Measurements from ENCODE around the gene HOXD3. TPM values are rescaled to one million over a fixed set of nuclear protein-coding genes. Genes with fewer than 3 reads are reported as not detected.

HOXD3 gene
- not detected for total RNA-seq

DNA sequence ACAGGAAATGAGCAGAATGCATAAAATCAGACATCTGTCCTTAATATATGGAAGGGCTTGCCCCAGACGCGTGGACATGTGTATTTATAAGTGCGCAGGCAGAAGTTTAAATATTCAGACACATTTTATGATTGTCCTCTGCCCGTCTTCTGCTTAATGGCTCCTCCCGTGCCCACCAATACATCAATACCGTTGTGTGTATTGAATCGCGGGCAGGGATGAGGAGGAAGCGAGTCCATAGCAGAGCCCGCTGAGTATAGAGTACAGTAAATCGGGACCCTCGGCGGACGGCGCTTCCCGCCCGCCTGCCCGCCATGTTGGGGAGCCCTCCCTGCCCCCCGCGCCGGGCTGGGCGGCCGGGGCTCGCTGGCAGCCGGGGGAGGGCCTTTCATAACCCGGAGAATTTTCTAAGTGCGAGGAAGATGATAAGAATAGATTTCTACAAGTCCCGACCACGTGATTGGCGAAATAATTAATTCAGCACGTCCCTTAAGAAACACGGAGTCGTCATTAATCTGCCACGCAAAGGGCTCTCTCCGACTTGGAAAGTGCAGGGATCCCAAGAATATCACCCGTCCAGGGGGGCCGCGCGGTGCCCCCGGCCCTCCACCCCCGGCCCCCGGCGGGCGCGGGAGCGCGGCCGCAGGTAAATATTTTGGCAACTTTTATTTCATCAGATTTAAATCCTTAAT lies at the start of gene HOXD3:
HOXD3 (plus strand) TSS at position 501 of the 692 bp plus-strand sequence. CDS start 11,808 bp downstream, outside the sequence.
- Mint-ChIP-seq H3K4me3 (no peak within 1 kb of the TSS), H3K36me3 (ENCODE audit: low read depth) (peaks cover 6% of the 10 kb centered on the region), H3K27me3 (peaks cover 53% of the 10 kb centered on the region), H3K9me3 (no peaks in the 10 kb centered on the region), H3K4me1 (peaks cover 4% of the 10 kb centered on the region), H3K27ac (no peak within 1 kb of the TSS)
- no peak for ATAC-seq (replicated peaks)

DNA sequence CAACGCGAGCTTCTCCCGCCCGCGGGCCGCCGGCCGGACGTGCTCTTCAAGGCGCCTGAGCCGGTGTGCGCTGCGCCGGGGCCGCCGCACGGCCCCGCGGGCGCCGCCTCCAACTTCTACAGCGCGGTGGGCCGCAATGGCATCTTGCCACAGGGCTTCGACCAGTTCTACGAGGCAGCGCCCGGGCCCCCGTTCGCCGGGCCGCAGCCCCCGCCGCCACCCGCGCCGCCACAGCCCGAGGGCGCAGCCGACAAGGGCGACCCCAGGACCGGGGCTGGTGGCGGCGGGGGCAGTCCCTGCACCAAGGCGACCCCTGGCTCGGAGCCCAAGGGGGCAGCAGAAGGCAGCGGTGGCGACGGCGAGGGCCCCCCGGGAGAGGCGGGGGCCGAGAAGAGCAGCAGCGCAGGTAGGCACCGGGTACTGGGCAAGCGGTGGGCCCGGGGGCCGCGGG lies 49.4 kb upstream of the HOXD3 start:
- peaks cover 15% of the 10 kb centered on the region for H3K4me1 Mint-ChIP-seq
- H3K4me3 Mint-ChIP-seq, result no peak overlapping the region
- H3K27ac Mint-ChIP-seq, result no peak overlapping the region
- ATAC-seq (replicated peaks), result no peak
- no peaks in the 10 kb centered on the region for H3K9me3 Mint-ChIP-seq
- H3K27me3 Mint-ChIP-seq, result peaks cover 69% of the 10 kb centered on the region
- peaks cover 26% of the 10 kb centered on the region for H3K36me3 Mint-ChIP-seq (ENCODE audit: low read depth)

DNA sequence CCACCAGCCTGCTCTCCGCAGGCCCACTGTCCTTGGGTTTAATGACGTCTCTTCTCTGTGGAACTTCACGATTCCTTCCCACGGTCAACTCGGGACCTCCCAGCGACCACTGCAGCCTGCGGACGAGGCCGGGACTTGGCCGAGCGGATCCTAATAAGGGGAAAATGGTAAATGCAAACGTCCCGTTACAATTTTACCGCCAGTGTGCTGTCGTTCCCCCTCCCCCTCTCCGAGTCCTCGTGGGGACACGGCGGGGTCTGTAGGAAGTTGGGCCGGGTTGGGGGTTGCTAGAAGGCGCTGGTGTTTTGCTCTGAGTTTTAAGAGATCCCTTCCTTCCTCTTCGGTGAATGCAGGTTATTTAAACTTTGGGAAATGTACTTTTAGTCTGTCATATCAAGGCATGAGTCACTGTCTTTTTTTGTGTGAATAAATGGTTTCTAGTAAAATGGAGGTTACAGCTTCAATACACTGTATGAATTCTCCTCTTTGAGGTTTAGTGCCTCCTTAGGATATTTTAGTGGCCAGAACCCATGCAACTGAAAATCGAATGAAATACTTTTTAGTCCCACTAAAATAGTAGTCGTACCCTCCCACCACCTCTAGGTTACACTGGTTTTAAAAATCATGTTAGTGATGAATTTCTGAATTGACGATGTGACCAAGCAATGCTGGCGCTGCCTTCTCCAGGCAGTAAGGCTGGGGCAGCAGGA lies 47.8 kb upstream of the HOXD3 start:
- ATAC-seq (replicated peaks), result no peak
- peak overlapping the region; percentile 13 for H3K4me3 Mint-ChIP-seq
- no peak overlapping the region for H3K27ac Mint-ChIP-seq
- H3K4me1 Mint-ChIP-seq, result peaks cover 15% of the 10 kb centered on the region
- peaks cover 26% of the 10 kb centered on the region for H3K36me3 Mint-ChIP-seq (ENCODE audit: low read depth)
- H3K27me3 Mint-ChIP-seq, result peaks cover 70% of the 10 kb centered on the region
- H3K9me3 Mint-ChIP-seq, result peaks cover 4% of the 10 kb centered on the region

DNA sequence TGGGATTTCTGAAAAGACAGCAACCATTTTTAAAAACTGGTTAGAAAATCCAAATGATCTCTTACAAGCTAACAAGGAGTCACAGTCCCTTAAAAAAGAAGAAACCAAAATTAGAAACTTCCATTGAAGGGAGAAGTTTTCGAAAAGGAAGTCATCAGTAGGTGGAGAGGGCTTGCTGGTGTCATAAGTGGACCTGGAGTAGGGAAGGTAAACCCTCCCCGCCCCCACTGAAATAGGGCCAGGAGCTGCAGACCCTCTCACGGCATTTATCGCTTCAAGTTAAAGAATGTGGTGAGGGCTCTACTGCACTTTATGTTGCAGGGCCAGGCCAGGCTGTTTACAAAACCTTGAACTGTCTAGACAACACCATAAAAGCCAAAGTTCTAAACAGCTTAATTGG lies 47.2 kb upstream of the HOXD3 start:
- Mint-ChIP-seq H3K9me3 (peaks cover 4% of the 10 kb centered on the region), H3K27me3 (peaks cover 67% of the 10 kb centered on the region), H3K4me3 (no peak overlapping the region), H3K27ac (no peak overlapping the region), H3K36me3 (ENCODE audit: low read depth) (peaks cover 25% of the 10 kb centered on the region), H3K4me1 (peaks cover 15% of the 10 kb centered on the region)
- ATAC-seq (replicated peaks), result no peak

DNA sequence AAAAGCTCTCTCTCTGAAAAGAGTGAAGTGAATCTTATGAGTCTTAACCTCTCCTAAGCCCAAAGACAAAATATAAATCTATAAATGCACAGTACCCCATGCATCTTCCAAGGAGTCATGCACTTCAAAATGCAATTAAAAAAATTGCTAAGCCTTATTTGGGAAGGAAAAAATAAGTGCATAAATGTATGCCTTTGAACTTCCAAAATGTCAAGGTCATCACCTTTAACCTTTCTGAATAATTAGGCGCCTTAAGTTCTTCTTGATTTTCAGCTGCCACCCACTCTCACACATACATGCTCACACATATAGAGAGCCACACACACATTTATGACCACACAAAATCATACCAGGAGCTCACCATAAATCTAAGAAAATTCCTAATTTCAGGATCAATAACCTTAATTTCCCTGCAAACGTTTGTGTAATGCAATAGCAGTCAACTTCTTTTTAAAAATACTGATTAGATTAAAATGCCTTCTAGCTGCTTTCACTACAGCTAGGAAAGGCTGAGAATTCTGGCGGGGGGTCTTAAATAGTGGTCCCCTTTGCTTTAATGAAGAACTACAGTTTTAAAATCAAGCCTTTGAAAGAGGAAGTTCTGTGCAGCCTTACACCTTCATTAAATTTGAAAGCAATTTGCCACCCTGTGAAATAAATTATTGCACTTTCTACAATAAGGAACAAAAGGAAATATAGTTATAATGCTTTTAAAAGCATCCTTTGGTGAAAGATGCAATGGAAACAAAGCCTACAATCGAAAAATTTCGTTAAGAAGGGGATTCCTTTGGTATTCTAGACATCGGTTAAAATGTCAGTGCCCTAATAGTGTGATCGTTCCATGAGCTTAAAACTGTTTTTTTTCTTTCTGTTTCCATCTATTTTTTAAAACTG lies 46.4 kb upstream of the HOXD3 start:
- Mint-ChIP-seq H3K27me3 (peaks cover 64% of the 10 kb centered on the region), H3K4me3 (no peak overlapping the region), H3K9me3 (peaks cover 4% of the 10 kb centered on the region), H3K36me3 (ENCODE audit: low read depth) (peaks cover 18% of the 10 kb centered on the region), H3K4me1 (peaks cover 14% of the 10 kb centered on the region), H3K27ac (no peak overlapping the region)
- no peak for ATAC-seq (replicated peaks)

DNA sequence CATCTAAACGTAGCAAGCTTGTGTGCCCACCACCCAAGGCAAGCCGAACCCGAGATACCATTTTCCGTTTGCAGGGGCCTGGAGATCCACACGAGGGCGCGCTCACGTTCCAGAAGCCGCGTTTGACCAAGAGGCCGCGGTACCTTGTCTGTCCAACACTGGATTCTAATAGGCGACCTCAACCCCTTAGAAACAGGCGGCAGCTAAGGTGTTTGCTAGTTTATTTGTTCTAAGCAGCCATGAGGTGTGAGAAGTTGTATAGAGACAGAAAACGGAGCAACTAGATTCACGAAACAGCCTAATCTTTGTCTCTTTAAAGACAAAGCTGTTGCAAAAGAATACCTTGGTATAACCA lies 45.8 kb upstream of the HOXD3 start:
- Mint-ChIP-seq H3K36me3 (ENCODE audit: low read depth) (peaks cover 12% of the 10 kb centered on the region), H3K4me1 (peaks cover 8% of the 10 kb centered on the region), H3K9me3 (peaks cover 4% of the 10 kb centered on the region), H3K27me3 (peaks cover 60% of the 10 kb centered on the region), H3K27ac (no peak overlapping the region), H3K4me3 (no peak overlapping the region)
- no peak for ATAC-seq (replicated peaks)

DNA sequence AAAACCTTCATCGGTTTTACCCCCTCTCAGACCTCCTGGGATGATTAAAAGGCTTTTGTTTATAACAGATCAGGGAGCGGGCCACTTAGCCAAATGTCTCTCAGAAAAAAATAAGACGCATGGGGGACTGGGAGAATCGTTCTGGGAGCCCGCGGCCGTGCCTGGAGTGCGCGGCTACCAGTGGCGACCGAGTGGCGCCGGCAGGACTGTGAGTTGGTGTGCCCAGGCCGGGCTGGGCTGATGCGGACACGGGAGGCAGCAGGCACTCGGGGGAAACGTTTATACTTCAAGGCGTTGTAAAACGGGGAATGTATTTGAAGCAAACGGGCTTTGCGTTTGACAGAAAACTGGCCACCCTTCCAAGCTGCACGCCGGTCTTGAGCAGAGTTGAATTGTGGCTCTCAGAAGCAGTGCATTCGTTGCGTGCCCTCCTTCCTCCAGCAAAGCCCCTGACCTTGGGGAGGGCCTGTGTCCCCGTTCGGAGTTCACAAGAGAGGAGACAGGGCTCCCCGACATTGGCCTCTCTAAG lies 45.2 kb upstream of the HOXD3 start:
- Mint-ChIP-seq H3K27me3 (peaks cover 64% of the 10 kb centered on the region), H3K36me3 (ENCODE audit: low read depth) (peaks cover 9% of the 10 kb centered on the region), H3K4me3 (no peak overlapping the region), H3K27ac (no peak overlapping the region), H3K4me1 (peaks cover 5% of the 10 kb centered on the region), H3K9me3 (peaks cover 4% of the 10 kb centered on the region)
- ATAC-seq (replicated peaks), result no peak

DNA sequence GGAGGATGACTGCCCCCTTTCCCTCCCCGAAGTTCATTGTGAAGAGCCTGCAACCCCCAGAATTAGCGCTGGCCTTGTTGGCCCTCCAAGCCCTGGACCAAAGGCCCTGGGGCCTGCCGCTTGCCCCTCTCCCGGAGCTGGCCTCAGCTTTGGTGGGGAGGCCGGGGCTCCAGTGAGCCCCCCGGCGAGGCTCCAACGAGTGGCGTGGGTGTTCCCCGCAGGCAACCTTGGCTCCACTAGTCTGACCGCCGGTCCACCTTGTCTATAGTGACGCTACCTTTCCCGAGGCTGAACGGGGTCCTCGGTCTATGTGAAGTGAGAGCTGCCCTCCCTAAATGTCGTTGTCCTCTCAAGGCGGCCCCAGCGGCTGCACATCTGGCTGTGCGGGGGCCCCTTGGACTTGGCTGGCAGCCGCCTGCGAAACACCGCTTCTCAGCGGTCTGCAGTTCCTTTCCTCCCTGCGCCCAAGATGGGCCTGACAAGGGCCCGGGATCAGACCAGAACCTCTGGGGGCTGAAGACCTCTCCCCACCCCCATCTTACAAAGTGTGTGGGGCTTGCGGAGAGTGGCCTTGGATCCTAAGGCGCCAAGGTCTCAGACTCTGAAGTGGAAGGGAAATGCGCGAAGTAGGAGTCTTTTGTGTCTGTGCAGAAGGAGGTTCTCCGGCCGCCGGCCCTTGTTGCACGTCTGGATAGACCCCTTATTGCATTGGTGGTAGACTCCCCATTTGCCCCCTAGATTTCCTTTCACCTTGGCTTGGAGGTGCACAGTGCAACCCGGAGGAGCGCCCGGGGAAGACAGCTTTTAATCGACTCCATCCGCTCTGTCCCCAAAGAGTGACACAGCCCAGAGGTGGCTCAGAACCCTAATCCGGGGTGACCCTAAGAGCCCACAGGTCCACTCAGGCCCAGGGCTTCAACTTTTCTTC lies 44.5 kb upstream of the HOXD3 start:
- peaks cover 5% of the 10 kb centered on the region for H3K4me1 Mint-ChIP-seq
- peaks cover 68% of the 10 kb centered on the region for H3K27me3 Mint-ChIP-seq
- H3K27ac Mint-ChIP-seq, result no peak overlapping the region
- H3K36me3 Mint-ChIP-seq (ENCODE audit: low read depth), result peaks cover 9% of the 10 kb centered on the region
- no peak for ATAC-seq (replicated peaks)
- H3K4me3 Mint-ChIP-seq, result no peak overlapping the region
- peaks cover 4% of the 10 kb centered on the region for H3K9me3 Mint-ChIP-seq

DNA sequence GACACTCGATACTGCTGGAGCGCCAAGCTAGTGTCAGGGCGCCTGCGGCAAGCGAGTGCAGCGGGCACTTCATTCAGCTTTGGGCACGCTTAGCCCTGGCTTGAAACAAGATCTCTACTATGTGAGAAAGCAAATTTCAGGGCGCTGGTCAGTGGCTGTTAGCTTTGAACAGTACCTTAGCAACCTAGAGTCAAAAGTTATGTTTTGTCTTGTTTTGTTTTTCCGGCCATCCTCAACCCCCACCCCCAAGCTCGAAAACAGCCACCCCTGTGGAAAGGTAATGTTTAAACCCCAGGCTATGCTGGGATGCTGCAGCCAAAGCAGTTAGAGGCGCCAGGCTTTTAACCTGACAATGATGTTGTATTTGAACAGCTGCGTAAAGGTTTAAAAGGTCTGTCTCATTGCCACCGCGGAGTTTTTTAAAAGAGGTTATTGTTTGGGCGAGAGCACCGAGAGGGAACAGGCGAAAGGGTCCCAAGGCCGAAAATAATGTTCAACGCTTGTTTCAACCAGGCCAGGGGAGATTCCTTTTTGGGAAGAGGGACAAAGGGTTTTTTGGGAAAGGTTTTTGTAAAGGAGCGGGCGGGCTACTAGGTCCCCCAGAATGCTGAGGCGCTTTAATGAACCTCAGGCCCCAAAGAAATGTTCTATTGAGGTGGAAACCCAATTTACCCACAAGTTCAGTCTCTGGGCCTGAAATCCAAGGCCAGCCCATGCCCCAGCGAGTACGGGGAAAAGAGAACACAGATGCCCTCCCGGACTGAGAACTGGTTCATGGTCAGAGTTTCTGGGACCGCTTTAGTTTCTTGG lies 42.8 kb upstream of the HOXD3 start:
- no peak for ATAC-seq (replicated peaks)
- peaks cover 76% of the 10 kb centered on the region for H3K27me3 Mint-ChIP-seq
- peaks cover 4% of the 10 kb centered on the region for H3K9me3 Mint-ChIP-seq
- H3K36me3 Mint-ChIP-seq (ENCODE audit: low read depth), result peaks cover 4% of the 10 kb centered on the region
- no peak overlapping the region for H3K4me3 Mint-ChIP-seq
- peaks cover 12% of the 10 kb centered on the region for H3K4me1 Mint-ChIP-seq
- no peak overlapping the region for H3K27ac Mint-ChIP-seq

DNA sequence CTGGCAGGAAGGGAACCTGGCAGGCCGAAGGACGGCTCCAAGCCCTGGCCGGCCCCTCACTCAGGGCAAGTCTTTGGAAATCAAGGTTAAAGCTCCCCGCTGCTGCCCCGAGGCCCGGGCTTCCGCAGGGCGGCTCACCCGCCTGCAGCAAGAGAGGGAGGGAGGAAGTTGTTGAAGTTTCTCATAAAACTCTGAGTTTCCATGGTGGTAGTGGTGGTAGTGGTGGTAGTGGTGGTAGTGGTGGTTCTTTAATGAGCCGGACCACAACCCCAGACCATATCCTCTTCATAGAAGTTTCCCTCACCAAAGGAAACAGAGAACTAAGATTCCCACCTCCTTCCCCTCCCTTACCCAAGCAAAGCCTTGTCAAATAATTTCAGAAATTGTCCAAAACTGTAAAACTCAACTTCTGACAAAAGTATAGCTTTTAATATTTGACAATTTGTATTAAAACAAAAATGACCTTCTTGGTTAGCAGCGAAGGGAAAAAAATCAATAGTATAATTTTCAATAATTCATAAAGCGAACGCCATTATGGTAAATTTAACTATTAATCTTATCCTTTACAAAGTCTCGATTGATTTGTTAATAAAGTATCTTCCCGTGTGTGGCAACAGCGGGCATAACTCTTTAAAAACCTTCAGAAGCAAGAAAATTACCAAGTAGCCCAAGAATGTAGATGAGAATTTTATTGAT lies 42.0 kb upstream of the HOXD3 start:
- no peak overlapping the region for H3K27ac Mint-ChIP-seq
- H3K4me1 Mint-ChIP-seq, result peaks cover 8% of the 10 kb centered on the region
- peaks cover 5% of the 10 kb centered on the region for H3K36me3 Mint-ChIP-seq (ENCODE audit: low read depth)
- peaks cover 76% of the 10 kb centered on the region for H3K27me3 Mint-ChIP-seq
- H3K4me3 Mint-ChIP-seq, result no peak overlapping the region
- peaks cover 4% of the 10 kb centered on the region for H3K9me3 Mint-ChIP-seq
- no peak for ATAC-seq (replicated peaks)

DNA sequence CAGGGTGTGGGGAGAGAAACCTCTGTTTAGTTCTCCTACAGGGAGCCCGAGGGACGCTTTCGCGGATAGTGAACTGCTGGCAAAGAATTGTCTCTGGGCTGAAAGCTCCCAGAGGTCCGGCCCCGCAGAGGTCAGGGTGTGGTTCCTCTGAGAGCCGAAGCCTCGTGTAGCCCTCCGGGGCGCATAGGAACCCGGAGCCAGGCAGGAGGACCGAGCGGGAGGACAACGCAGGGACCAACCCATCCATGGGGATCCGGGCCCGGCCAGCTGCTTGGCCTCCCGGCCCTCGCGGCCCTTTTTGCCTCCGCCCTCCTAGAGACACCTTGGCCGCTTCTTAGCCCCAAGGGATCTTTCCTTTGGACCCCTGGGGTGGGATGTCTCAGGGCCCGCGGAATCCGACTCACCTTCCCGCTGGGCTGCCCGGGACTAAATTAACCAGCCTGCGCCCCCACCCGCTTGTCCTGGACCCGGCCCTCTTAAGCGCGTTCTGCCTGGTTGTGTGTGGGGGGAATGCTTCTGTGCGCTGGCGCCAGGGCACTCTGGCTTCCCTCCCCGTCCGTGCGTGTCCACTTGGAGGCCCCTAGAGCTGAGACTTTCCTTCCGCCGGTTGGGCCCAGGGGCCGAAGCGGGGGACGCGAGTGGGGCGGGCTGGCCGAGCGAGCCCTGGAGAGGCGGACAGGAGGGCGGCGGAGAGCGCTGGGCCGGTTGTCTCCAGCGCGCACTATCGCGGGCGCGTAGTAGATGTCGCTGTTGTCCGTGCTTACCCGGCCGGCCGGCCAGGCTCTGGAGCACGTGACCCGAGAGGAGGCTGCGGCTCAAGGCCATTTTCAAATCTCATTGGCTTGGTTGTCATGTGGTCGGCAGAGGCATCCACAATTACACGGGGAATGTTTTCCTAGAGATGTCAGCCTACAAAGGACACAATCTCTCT lies 41.0 kb upstream of the HOXD3 start, which contains the start of gene HOXD10:
HOXD10 (plus strand) TSS at position 896 of the 931 bp plus-strand sequence. CDS start 56 bp downstream, outside the sequence.
- H3K4me3 Mint-ChIP-seq, result no peak within 1 kb of the TSS
- H3K27me3 Mint-ChIP-seq, result peaks cover 78% of the 10 kb centered on the region

More for the DNA sequence above, 41.0 kb upstream of the HOXD3 start, which contains the start of gene HOXD10:
- peaks cover 4% of the 10 kb centered on the region for H3K9me3 Mint-ChIP-seq
- H3K27ac Mint-ChIP-seq, result no peak within 1 kb of the TSS
- no peak for ATAC-seq (replicated peaks)
- H3K4me1 Mint-ChIP-seq, result peaks cover 8% of the 10 kb centered on the region
- H3K36me3 Mint-ChIP-seq (ENCODE audit: low read depth), result peaks cover 7% of the 10 kb centered on the region

Measured in activated T-helper 17 cell treated with anti-CD3 and anti-CD28 coated beads, Interleukin-2, amount 50 U/mL, for 72 hours (primary cell).